DLD1 (cell line): ENCODE results near the gene RAD51B.
"Not testable (repeated sequence)": the region's sequence is repeated elsewhere in the genome, so short reads cannot be mapped to it uniquely, and the experiment has no call there.

Experiments used
- in situ Hi-C: cut with HindIII; loops from 2 replicates; pipeline ENCODE4 v1.10.0; 2017; ENCODE audit warnings: low sequenced_read_pairs

RAD51B gene

DNA sequence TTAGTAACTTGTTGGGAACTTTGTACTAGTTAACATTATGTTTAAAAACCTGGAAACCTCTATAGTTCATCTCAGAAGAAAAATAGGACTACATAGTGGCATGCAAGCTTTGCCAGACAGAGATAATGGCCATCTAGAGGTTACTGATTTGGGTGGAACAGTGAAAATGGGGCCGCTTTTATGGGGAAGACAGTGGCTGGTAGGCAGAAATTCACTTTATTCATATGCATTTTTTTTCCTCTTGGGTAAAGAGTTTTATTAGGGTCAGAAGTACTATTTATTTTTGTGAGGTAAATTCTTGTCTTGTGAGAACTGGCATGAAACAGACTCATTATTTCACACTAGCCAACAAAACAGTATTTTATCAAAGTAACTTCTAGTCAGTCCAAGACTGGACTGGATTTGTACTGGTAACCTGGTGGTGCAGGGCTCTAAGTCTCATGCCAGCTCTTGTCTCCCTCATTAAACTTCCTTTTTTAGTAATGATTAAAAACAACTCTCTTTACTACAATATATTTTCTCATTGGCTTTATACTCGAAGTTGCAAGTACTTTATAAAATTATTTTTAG, 345.8 kb downstream of the RAD51B start:
- in situ Hi-C loops, result no loop called here

DNA sequence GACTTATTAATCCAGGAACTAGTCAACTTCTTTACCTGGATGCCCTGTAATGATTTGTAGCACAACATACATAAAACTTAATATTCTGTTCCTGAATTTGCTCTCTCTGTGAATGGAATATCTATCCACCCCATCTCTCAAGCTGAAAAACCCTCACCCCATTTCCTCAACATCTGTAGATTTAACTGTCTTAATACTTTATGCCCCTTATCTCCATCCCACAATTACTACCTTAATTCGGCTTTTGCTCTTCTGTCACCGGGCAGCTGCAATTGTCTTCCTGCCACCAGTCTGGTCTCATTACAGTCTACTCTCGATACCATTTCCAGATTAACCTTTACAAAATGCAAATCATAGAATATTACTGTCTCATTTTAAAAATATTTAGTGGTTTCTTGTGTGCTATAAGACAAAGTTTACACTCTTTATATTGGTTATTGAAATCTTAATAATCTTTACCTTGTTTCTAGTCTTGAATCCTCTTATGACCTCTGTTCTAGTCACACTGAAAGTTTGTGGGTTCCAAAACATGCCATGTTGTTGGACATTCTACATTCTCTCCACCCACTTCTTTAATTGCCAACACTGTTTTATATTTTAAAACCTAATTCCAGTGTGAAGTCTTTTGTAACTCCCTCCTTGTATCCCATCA, 347.3 kb downstream of the RAD51B start:
- in situ Hi-C loops, result no loop called here

DNA sequence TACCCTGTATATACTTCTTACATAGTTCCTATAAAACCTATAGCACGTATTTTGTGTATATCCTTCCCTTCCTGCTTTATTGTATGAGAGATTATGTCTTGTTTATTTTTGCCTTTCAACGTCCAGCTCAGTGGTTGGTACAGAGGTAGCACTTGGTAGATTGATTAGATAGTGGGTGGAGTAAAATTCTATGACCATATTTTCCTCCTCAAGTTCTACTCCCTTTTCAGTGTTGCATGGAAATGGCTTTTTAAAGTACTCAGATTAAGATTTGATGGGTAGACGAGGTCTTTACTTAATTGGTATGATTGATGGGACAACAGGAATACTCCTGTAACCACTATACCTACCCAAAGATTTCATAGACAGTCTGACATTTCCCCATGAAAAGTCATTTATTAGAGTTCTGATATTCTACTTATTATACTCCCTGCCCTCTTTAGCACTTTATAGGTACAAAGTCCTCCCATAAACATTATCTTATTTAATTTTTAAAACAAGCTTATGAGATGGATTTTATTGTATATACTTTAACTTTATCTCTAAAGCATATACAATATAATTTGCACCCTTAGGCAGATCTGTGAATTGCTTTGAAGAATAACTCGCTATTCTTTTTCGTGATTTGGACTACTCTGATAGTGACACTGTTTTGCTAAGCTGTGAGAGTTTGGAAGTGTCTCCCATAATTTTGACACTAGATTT, 348.0 kb downstream of the RAD51B start:
- in situ Hi-C loops, result no loop called here

DNA sequence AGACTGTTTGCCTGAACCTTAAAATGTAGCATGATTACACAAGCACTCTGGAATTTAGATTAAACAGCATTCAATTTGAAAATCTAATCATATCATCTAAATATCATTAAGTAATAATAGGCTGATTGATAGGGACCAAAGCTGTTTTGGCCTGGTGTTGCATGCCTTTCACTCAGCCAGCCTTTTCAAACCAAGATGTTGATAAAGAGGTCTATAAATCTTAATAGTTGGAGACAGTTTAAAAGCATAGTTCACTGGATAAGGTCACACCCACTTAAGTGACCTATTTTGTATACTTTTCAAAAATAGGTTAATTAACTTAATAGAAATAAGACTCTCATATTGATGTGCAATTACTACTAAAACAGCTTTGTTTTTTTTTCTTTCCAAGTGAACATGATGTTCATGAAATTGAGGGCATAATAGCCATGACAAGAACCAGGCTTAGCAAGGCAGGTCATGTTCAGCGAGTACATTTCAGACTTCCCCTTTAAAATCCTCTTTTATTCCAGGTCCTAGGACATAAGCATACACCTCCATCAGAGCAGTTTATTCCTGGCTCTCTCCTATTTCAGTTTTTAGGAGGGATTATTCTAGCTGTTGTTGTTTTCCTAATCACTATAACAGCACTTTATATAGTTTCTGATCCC, 349.0 kb downstream of the RAD51B start:
- in situ Hi-C loops, result no loop called here

DNA sequence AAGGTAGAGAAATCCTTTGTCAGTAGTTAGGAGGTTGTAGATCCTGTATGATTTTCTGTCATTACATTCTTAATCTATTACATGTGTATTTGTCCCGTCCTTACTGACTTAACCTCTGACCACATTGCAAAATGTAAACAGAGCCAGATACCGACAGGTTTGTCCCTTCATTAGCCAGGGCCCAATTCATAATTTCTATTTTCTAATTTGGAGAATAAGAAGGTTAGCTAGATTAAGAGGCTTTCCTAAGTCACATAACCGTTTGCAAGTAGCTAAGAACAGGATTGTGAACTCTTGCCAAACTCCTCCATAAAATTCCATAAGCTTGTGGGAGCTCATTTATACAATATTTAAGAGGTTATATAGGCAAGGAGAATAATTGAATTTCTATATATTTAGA, 352.6 kb downstream of the RAD51B start:
- in situ Hi-C loops, result no loop called here

DNA sequence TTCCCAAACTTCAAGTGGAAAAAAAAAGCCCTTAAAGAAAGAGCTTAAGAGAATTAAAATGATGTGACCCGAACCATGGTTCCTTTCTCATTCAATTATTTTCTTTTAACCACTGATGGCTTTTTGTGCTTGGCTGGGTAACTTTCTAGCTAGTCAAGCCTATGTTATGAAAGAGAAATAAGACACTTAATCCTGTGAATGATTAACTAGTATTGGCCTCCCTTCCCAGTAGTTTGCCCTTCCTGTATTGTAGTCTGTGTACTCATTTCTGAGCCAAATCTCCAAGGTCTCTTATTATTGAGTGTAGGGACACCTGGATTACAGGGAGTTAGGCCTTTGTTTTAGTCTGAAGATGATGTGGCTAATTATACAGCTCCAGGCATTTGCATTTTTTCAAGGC, 353.0 kb downstream of the RAD51B start:
- in situ Hi-C loops, result no loop called here

DNA sequence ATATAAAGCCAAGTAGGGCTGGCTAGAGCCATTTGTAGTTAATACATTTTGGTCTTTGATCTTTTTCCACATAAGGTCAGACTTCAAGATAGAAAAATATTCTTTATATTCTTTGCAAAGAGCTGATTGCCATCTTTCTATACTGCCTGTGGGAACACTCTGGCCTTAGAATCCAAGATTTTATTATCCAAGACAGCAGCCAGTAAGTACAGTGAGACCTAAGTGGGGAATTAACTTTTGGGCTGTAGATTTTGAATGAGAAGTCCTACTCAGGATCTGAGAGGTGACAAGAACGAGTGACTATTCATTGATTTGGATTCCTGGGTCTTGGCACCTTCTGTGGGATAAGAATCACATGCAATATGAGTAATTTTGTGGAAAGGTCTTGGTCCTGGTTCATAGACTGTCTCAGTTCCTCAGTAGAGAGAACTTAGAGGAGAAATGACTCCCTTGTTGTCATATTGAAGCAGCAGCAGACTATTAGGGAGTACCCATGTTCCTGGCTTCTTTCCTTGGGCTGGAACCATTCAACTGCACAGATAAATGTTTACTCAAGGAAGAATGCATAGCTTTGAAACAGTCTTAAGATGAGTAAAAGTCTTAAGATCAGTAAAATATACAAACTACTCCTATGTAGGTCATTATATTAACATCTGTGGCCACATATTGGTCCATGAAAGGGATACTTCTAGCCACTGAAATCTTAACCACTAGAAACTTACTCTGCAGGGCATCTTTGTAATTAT, 353.8 kb downstream of the RAD51B start:
- in situ Hi-C loops, result no loop called here

DNA sequence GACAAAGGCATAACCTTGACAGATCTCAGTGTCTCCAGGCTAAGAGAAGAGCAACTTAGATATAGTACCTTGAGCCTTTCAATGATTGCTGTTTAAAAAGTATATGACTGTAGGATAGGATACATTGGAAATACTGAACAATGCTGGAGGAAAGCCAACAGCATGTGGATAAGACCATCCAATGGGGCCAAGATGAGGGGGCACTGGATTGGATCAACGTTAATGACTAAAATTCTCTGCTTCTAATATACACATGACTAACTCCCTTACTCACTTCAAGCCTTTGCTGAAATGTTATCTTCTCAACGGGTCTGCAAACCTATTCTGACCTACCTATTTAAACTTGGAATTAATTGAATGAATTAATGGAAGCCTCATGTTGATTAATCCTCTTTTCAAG, 354.9 kb downstream of the RAD51B start:
- in situ Hi-C loops, result no loop called here

DNA sequence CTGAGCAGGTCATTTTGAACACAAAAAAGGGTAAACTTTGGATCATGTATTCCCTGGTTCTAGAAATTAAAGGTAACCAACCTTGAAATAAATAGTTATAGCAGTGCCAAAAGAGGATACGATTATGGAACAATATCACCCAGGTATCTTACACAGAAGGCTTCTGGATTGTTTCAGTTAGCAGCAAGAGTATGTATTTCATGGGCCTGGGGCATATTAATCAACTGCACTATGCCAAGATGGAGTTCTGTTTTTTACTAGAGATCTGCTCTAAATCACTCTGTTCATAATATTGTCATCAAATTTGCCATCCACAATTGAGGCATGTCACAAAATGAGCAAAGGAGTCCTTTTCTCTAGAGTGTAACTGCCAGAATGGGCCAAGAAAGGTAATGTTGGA, 357.1 kb downstream of the RAD51B start:
- in situ Hi-C loops, result no loop called here

DNA sequence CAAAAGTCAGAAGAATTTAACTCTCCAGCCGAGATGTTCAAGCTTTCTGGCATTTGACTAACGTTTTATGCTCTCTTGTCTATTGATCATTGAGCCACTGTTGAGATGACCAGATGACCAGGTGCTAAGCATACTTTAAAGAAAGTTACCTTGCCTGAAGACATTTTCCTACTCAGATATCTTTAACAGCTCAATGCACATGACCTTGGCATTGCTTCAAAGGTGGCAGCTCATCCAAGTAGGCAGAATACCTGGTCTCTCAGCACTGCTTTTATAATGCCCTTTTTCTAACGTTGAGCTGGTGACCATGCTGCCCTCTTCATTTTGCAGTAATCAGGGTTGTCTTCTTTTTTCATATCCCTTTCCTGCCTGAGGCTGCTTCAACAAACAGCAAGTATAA, 358.1 kb downstream of the RAD51B start:
- in situ Hi-C loops, result no loop called here

DNA sequence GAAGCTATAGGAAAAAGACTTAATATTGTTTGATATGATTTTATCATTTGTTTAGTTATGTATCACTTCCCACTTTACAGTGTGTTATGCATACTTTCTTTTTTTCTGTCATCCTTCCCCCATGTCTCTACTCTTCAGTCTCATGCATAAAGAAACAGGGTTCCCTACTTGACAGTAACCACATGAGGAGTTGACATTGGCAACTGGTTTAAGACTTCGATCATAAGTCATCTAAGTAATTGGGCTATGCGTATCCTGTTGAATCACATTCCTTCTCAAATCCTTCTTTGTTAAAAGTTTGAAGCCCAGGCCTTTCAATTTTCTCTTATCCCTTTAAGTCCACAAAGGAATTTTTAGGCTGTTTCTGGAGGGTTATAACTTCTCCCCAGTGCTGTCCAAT, 358.7 kb downstream of the RAD51B start:
- in situ Hi-C loops, result no loop called here

DNA sequence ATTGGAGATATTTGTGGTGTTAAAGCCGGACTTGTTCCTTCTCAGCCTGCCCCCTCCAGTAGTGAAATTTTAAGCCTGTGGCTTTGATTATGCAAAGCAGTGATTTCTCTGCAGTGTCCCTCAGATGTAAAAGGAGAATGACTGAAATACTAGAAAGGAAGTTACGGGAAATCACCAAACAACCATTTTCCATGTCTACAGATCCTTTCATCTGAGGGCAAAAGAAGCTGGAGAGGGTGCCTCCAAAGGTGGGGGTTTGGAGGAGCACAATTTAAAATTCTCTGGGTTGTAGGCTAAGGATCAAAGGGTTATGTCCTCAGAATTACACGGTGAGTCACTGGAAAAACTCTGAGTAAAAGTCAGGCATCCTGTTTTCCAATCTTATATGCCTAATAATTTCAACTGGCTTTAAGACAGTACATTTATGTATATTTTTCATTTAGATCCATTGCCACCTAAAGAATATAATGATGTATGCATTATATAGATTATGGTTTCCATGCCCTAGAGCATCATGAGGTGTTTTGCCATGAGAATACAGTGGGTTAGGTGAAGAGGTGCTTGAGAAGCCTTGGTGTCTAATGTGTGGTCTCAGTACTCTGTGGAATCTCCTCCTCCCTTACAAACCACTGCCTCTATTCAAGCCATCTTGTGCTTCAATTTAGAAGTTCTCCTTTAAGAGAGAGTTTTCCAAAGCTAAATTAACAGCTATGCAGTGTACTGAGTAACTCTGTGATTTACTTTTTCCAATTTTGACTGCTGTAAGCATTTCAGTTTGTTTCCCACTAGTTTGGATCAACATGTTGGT, 362.1 kb downstream of the RAD51B start:
- in situ Hi-C loops, result no loop called here

DNA sequence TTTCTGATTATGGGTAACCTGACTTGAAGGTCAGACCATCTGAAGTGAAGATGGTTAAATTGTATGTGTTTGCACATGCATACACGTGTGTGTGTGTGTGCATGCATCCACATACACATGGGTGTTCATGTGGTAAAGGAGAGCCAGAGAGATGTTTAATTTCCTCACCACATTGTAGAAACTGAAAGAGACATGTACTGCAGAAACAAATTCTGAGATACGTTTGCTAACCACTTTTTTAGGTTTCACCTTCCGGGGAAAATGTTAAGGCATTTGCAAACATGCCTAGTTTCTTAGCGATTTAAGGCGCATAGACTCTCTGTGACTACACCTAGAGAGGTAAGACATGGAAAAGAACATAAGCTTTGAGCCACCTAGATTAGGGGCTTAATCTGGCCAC, 362.9 kb downstream of the RAD51B start:
- in situ Hi-C loops, result no loop called here

DNA sequence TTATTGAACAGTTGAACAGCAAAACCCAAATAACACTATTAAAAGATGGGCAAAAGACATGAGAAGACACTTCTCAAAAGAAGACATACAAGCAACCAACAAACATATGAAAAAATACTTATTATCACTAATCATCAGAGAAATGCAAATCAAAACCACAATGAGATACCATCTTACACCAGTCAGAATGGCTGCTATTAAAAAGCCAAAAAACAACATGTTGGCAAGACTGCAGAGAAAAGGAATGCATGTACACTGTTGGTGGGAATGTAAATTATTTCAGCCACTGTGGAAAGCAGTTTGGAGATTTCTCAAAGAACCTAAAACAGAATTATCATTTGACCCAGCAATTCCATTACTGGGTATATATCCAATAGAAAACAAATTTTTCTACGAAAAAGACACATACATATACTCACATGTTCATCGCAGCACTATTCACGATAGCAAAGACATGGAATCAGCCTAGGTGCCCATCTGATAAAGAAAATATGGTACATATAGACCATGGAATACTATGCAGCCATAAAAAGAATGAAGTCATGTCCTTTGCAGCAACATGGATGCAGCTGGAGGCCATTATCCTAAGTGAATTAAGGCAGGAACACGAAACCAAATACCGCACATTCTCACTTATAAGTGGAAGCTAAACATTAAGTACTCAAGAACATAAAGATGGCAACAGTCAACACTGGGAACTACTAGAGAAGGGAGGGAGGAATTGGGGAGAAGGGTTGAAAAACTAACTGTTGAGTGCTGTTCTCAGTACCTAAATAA, 367.1 kb downstream of the RAD51B start:
- in situ Hi-C loops, result not testable (repeated sequence)

DNA sequence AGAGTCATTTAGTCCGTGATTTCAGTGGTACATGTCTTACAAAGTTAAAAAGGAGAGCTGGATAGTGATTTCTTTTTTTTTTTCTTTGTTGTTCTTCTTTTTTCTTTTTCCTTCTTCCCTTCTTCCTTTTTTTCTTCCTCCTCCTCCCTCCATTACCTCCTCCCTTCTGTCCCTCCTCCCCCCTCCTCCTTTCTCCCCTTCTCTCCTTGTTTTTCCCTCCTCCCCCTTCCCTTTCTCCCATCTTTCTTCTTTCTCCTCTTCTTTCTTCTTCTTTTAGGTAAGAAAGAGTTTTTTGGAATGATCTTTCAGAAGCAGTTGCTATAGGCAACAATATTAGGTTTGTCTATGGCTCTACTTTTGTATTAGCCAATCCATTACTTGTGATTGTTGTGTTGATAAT, 368.6 kb downstream of the RAD51B start:
- in situ Hi-C loops, result no loop called here

DNA sequence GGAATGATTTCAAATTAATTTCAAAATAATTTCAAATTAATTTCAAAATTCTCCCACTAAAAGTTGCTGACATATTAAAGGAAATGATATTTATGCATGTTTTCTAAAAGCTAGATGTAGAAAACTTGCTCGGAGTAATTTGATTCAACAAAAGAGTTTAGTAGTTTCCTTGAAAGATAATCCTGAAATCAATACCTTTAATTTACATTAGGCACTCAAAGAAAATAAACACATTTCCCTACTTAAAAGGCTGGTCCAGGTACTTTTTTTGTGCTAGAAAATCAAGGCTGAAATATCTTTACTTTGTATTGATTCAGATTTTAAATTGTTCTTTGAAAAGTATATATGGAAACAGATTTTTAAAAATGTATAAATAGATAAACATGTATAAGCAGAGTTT, 370.5 kb downstream of the RAD51B start:
- in situ Hi-C loops, result no loop called here

DNA sequence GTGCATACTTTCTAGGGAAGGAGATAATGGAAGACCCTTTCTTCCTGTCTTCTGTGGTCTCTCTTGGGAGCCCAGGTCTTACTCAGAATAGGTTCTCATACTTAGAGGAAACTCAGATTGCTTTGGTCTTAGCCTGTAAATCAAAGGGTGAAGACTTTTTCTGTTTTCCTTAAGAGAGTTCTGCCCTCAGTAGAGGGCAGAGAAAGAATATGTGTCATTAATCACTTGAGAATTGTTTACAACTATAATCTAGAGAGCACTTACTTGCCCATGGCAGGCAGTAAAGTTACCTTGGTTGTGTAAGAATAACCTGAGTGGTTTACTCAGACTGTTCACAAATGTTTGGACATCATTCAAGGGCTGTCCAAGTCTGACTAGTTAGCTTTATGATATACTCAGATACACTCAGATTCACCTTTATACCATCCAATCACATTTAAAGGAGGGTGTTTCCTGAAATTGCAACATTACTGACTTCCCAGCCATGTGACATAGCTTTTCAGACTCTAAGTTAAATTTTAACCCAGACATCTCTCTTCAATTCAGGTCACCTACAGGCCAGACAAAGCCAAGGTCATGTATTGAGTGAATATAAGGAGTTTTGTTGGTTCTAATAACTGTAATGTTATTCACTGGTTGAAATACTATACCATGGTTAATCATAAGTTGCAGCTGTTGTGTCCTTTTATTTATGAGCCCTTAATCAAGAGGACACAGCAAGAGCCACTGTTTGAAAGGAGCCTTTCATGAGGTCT, 372.2 kb downstream of the RAD51B start:
- in situ Hi-C loops, result no loop called here

DNA sequence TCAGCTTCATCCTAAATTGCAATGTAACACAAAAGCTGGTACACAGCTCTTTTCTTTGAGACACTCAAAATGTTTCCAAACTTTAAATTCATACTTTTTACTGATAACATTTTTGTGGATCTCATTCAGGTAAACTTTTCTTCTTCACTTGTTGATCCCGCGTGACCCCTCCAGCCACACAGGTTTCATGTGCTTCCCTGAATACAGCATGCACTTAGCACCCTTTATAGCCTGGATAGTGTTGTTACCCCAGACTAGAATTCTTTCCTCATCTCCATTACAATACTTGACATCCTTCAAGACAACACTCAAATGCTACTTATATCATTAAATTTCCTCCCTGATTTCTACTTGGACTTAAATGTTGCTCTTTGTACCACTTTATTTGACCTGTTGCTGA, 373.4 kb downstream of the RAD51B start:
- in situ Hi-C loops, result no loop called here
